Lower lobe of right lung (tissue), 2 donors: ENCODE results near the gene FAM151B. TPM values are rescaled to one million over a fixed set of nuclear protein-coding genes. Genes with fewer than 3 reads are reported as not detected.

Experiments used
- ATAC-seq, 2 donors: fragments of 200-7000 bp; cut with Tn5 transposase; one replicate each; pipeline ENCODE4 v1.9.1; 2020 to 2022; ENCODE audit warnings: mild to moderate bottlenecking in 2 of 2, moderate library complexity in 2 of 2
- DNase-seq: peaks from one replicate; pipeline ENCODE4 v3.0.0-alpha.2; 2020
- H3K27ac ChIP-seq: fragments of 200-600 bp; one replicate; pipeline ENCODE4 v1.8.0; 2022
- H3K27me3 ChIP-seq: fragments of 200-600 bp; one replicate; pipeline ENCODE4 v1.8.0; 2022; ENCODE audit warnings: low read depth
- H3K36me3 ChIP-seq: fragments of 200-600 bp; one replicate; pipeline ENCODE4 v1.8.0; 2022; ENCODE audit warnings: mild to moderate bottlenecking
- H3K4me1 ChIP-seq: fragments of 200-600 bp; one replicate; pipeline ENCODE4 v1.8.0; 2022
- H3K4me3 ChIP-seq: fragments of 200-600 bp; one replicate; pipeline ENCODE4 v1.8.0; 2022; ENCODE audit warnings: mild to moderate bottlenecking
- H3K9me3 ChIP-seq: fragments of 200-600 bp; one replicate; pipeline ENCODE4 v1.8.0; 2022
- CTCF ChIP-seq: fragments of 200-600 bp; IDR thresholded peaks from one replicate; pipeline ENCODE4 v1.8.0; 2022; ENCODE audit warnings: antibody characterized with exemption, mild to moderate bottlenecking
- intact Hi-C: fragments of 100-400 bp; cut with DNase I; formaldehyde crosslinking; loops from one replicate; pipeline ENCODE4 v1.11.0; 2022
- total RNA-seq: library from RNA; stranded (reverse); fragmentation: NEBNext Ultra II Directional; extraction: Animal tissue kit (Norgen Biotek cat#: 25700); gene quantifications from one replicate; pipeline ENCODE4 v1.2.1, GENCODE V29; 2021
- donor health status: DM: no; HTN: yes; CAD: no; lungs with severe emphysema.

Gene FAM151B
- total RNA-seq, 1 donor from 2014 or later: 4.1 TPM

DNA sequence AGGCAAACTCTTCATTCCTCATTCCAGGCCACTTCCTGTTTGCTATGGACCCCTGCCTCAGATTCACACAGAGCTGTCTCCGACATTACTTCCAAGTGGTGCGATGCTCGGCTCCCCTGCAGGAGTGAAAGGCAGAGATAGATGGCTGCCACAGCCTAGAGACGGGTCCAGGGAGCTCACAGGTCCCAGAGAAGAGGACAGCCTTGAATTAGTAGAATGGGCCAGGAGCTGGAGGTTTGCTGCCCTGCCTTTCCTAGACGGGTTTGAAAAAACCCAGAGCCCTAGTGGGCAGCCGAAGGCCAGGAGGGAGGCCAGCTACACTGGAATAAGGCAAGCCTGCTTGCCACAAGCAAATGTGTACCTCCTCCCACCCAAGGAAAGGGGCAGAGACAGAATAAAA lies 80.4 kb downstream of the FAM151B start:
- intact Hi-C loops: no loop called here
- H3K27me3 ChIP-seq: peaks cover 37% of the 10 kb centered on the region
- H3K9me3 ChIP-seq: no peaks in the 10 kb centered on the region
- H3K36me3 ChIP-seq: no peaks in the 10 kb centered on the region
- H3K27ac ChIP-seq: no peak overlapping the region
- no peak for TF ChIP-seq CTCF
- DNase-seq (no peak), ATAC-seq (no peak)
- H3K4me1 ChIP-seq: peaks cover 12% of the 10 kb centered on the region
- no peak overlapping the region for H3K4me3 ChIP-seq

DNA sequence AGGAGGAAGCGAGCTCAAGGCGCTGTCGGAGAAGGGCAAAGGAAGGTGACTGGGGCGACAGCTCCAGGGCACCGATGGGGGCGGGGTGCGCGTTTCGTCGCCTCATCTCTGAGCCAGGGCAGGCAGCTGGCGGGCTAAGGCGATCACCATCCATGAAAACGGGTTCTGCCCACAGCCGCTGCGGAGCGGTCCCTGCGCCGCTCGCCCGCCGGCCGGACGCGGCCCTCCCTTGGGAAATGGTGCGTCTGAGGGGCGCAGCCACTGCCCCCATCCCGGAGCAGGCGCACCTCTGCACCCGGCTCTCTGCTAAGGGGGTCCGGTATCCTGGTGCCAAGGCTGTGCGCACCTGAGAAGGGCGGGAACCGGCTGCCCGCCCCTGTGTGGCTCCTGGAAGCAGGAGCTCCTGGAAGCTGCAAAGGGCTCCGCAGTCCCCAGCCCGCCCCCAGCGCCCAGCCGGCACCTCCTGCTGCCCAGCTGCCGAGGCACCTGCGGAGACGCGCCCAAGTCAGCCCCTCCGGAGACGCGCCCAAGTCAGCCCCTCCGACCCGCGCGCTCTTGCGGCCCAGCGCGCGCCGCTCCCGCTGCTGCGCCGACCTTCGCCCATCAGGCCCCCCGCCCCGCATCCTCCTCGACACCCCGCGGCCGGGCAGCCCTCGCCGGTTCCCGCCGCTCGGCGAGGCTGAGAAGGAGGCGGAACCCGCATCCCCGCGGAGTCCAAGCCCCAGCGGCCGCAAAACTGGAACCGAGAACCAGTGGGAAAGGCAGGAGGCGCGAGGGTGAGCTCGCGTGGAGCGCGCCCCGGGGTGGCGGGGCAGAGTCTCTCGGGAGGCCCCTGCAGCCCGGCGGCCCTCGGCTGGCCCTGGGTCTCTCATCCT lies 81.4 kb downstream of the FAM151B start:
- TF ChIP-seq CTCF: no peak
- DNase-seq: no peak
- Histone ChIP-seq H3K4me1 (peaks cover 12% of the 10 kb centered on the region), H3K36me3 (no peaks in the 10 kb centered on the region), H3K9me3 (no peaks in the 10 kb centered on the region), H3K27me3 (peaks cover 37% of the 10 kb centered on the region), H3K27ac (no peak overlapping the region), H3K4me3 (peak overlapping the region; percentile 48)
- intact Hi-C loops: no loop called here
- ATAC-seq: peak; percentile 8 to 28

DNA sequence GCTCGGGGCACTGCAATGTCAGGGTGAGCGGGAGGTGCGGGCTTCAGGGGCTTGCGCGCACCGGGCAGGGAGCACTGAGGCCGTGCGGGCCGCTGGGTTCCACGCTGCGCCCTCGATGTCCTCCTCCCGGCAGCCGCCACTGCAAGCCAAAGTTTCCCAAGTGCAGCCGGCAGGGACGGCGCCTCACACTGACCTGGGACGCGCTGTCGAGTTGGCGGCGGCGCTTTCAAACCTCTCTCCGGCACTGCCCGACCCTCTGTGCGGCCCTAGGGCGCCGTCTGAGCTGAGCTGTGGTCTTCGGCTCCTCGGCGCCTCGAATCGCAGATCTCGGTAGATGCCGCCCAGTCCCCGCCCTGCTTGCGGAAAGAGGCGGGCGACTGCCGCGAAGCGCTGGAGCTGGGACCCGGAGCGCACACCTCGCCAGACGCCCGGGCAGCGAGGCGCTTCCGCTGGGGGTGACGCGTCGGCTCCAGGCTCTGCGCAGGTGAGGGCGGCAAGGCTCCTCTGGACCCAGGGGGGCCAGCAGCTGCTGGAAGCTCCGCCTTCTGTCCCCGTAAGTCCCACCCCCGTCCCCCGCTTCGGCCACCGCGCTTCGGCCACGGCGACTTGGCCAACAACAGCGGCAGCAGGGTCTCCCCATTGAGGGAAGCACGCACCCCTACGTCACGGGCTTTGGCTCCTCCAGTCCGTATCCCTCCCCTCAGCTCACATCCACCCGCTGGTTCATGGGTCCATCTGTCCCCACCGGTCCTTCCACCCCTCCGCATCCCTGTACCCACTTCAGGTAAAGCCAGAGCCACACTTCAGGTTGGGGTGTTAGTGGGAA lies 82.3 kb downstream of the FAM151B start, which contains the start of gene ANKRD34B:
Gene ANKRD34B (minus strand): TSS at position 320 of the 826 bp plus-strand sequence. CDS start 10,261 bp downstream, outside the sequence.
- TF ChIP-seq CTCF: no peak
- Histone ChIP-seq H3K9me3 (no peaks in the 10 kb centered on the region), H3K27me3 (peaks cover 37% of the 10 kb centered on the region), H3K4me1 (peaks cover 12% of the 10 kb centered on the region), H3K36me3 (no peaks in the 10 kb centered on the region), H3K27ac (no peak within 1 kb of the TSS), H3K4me3 (peak within 1 kb of the TSS; percentile 48)
- peak; percentile 53 for DNase-seq
- intact Hi-C loops: no loop called here
- ATAC-seq: peak; percentile 58 to 75

DNA sequence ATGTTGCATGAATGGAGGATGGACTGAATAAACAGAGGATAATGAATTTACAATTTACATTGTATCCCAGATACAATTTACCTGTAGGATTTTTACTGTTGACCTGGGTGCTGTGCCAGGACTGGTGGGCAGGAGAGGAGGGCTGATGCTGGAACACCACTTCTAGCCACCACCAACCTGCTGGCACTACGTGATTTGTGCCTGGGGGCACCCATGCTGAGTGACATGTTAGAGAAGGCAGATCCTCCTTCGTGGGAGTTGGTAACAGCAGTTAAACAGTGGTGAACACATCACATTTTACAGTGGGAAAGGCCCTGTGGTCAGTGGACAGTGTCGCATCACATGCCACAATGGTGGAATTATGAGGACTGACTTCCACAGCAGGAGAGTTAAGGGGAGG lies 85.2 kb downstream of the FAM151B start:
- TF ChIP-seq CTCF: no peak
- Histone ChIP-seq H3K4me3 (no peak overlapping the region), H3K4me1 (peaks cover 12% of the 10 kb centered on the region), H3K27ac (no peak overlapping the region), H3K27me3 (peaks cover 36% of the 10 kb centered on the region), H3K36me3 (no peaks in the 10 kb centered on the region), H3K9me3 (no peaks in the 10 kb centered on the region)
- intact Hi-C loops: no loop called here
- DNase-seq (no peak), ATAC-seq (no peak)

DNA sequence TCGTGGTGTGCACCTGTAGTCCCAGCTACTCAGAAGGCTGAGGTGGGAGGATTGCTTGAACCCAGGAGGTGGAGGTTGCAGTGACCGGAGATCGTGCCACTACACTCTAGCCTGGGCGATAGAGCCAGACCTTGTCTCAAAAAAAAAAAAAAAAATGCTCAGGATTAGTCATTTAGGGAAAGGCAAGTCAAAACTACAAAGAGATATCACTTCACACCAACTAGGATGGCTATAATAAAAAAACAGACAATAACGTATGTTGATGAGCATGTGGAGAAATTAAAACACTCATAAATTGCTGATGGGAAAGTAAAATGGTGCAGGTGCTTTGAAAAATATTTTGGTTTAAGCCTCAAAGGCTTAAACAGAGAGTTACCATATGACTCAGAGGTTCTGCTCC lies 88.5 kb downstream of the FAM151B start:
- Histone ChIP-seq H3K4me3 (no peak overlapping the region), H3K27ac (no peak overlapping the region), H3K27me3 (peaks cover 6% of the 10 kb centered on the region), H3K9me3 (no peaks in the 10 kb centered on the region), H3K4me1 (no peaks in the 10 kb centered on the region), H3K36me3 (no peaks in the 10 kb centered on the region)
- intact Hi-C loops: no loop called here
- no peak for ATAC-seq
- TF ChIP-seq CTCF: no peak
- DNase-seq: no peak
